Stimulated activated naive CD4-positive, alpha-beta T cell treated with Interleukin-2 at 50 U/mL for 16 hours (primary cell): ENCODE data around the gene FALEC.

Experiments
- DNase-seq: peaks from one replicate; lab custom pipeline; 2025; lab: John Stamatoyannopoulos, UW

Gene FALEC

GRCh38 chr1:150515328-150516049, at the start of gene FALEC:
Gene FALEC (plus strand): TSS chr1:150515752.
- peak; percentile 91 for DNase-seq

GRCh38 chr1:150466964-150467363, 48.6 kb upstream of the FALEC start:
- DNase-seq: no peak

GRCh38 chr1:150469291-150469690, 46.3 kb upstream of the FALEC start:
- no peak for DNase-seq

GRCh38 chr1:150472601-150473200, 42.9 kb upstream of the FALEC start:
- no peak for DNase-seq

- no peak for DNase-seq
Observed at GRCh38 chr1:150473659-150474058, 41.9 kb upstream of the FALEC start.

- no peak for DNase-seq
Observed at GRCh38 chr1:150474869-150475268, 40.7 kb upstream of the FALEC start.

GRCh38 chr1:150476754-150477153, 38.8 kb upstream of the FALEC start:
- DNase-seq: no peak

GRCh38 chr1:150477320-150477719, 38.2 kb upstream of the FALEC start:
- DNase-seq: no peak

- DNase-seq: no peak
Observed at GRCh38 chr1:150477733-150478132, 37.8 kb upstream of the FALEC start.

GRCh38 chr1:150479370-150479769, 36.2 kb upstream of the FALEC start:
- DNase-seq: no peak

- DNase-seq: no peak
Observed at GRCh38 chr1:150479927-150480352, 35.6 kb upstream of the FALEC start.

- no peak for DNase-seq
Observed at GRCh38 chr1:150484431-150484830, 31.1 kb upstream of the FALEC start.

- DNase-seq: no peak
Observed at GRCh38 chr1:150484861-150485260, 30.7 kb upstream of the FALEC start.

GRCh38 chr1:150486966-150487762, 28.4 kb upstream of the FALEC start, which contains the start of gene TARS2:
Gene TARS2 (plus strand): TSS chr1:150487419. CDS start chr1:150487451, 32 bp downstream.
- peak; percentile 91 for DNase-seq

GRCh38 chr1:150487763-150488115, 27.8 kb upstream of the FALEC start:
- DNase-seq: no peak

- DNase-seq: no peak
Observed at GRCh38 chr1:150493175-150493574, 22.4 kb upstream of the FALEC start.

- no peak for DNase-seq
Observed at GRCh38 chr1:150498342-150498741, 17.2 kb upstream of the FALEC start.

- no peak for DNase-seq
Observed at GRCh38 chr1:150505431-150505830, 10.1 kb upstream of the FALEC start.

GRCh38 chr1:150507912-150508864, 7.4 kb upstream of the FALEC start, which contains the start of gene ECM1:
Gene ECM1 (plus strand): TSS chr1:150508109. CDS start chr1:150508210, 101 bp downstream.
- no peak for DNase-seq

- no peak for DNase-seq
Observed at GRCh38 chr1:150508982-150509381, 6.6 kb upstream of the FALEC start.

- DNase-seq: no peak
Observed at GRCh38 chr1:150511551-150511950, 4.0 kb upstream of the FALEC start.
